Glutamatergic neuron (in vitro differentiated cells): Measurements from ENCODE around the gene PKDREJ. TPM values are rescaled to one million over a fixed set of nuclear protein-coding genes. Genes with fewer than 3 reads are reported as not detected.

Experiments
- DNase-seq: peaks from one replicate; pipeline ENCODE4 v3.0.0; 2022
- H3K27ac Mint-ChIP-seq: one replicate; pipeline ENCODE4 v1.8.0; 2020; ENCODE audit warnings: mild to moderate bottlenecking, mixed read lengths, inconsistent platforms; ENCODE audit not compliant: unreplicated experiment
- H3K27me3 Mint-ChIP-seq: one replicate; pipeline ENCODE4 v1.8.0; 2020; ENCODE audit warnings: mild to moderate bottlenecking, moderate library complexity, mixed read lengths, inconsistent platforms; ENCODE audit not compliant: unreplicated experiment
- H3K36me3 Mint-ChIP-seq: one replicate; pipeline ENCODE4 v1.8.0; 2020; ENCODE audit warnings: mild to moderate bottlenecking, mixed read lengths, inconsistent platforms; ENCODE audit not compliant: unreplicated experiment
- H3K4me1 Mint-ChIP-seq: one replicate; pipeline ENCODE4 v1.8.0; 2020; ENCODE audit warnings: mild to moderate bottlenecking, low read depth, mixed read lengths, inconsistent platforms; ENCODE audit not compliant: unreplicated experiment
- H3K4me3 Mint-ChIP-seq: one replicate; pipeline ENCODE4 v1.8.0; 2020; ENCODE audit warnings: mild to moderate bottlenecking, mixed read lengths, inconsistent platforms; ENCODE audit not compliant: unreplicated experiment
- H3K9me3 Mint-ChIP-seq: one replicate; pipeline ENCODE4 v1.8.0; 2020; ENCODE audit warnings: mild to moderate bottlenecking, moderate library complexity, mixed read lengths, inconsistent platforms; ENCODE audit not compliant: unreplicated experiment
- CTCF ChIP-seq: fragments of 200-600 bp; sonication (generic); IDR thresholded peaks from one replicate; pipeline ENCODE4 v1.5.0; 2021; ENCODE audit not compliant: partially characterized antibody, unreplicated experiment
- total RNA-seq: library from RNA; stranded (reverse); fragmentation: NEBNext Ultra II Directional; extraction: Animal tissue kit (Norgen Biotek cat#: 25700); gene quantifications from one replicate; pipeline ENCODE4 v1.2.1, GENCODE V29; 2021; ENCODE audit not compliant: unreplicated experiment

PKDREJ gene
- total RNA-seq, 1 donor from 2014 or later = not detected

DNA sequence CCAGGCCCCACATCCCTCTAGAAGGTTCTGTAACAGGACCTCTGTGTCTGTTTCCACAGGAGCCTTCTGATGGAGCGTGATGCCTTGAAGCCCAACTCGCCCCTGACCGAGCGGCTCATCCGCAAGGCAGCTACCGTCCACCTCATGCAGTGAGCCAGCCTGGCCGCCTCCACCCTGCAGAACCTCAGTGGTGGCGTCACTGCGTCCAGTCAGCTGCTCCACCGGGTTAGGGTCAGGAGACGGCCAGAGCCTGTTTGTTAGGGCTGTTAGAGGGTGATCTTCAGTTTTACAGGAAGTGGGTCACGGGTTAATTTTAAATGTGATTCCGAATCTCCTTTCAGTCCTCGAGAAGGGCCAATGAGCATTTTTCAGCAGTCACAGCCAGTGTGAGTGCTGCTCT lies 29.6 kb upstream of the PKDREJ start:
- Mint-ChIP-seq H3K9me3 (peaks cover 14% of the 10 kb centered on the region), H3K27me3 (no peaks in the 10 kb centered on the region), H3K27ac (no peak overlapping the region), H3K36me3 (no peaks in the 10 kb centered on the region), H3K4me3 (no peak overlapping the region), H3K4me1 (peaks cover 19% of the 10 kb centered on the region)
- no peak for TF ChIP-seq CTCF
- no peak for DNase-seq

- DNase-seq = no peak
- Mint-ChIP-seq H3K27ac (no peak overlapping the region), H3K4me3 (no peak overlapping the region), H3K4me1 (peaks cover 15% of the 10 kb centered on the region), H3K9me3 (peaks cover 15% of the 10 kb centered on the region), H3K27me3 (no peaks in the 10 kb centered on the region), H3K36me3 (no peaks in the 10 kb centered on the region)
- no peak for TF ChIP-seq CTCF
These were observed 29.0 kb upstream of the PKDREJ start for GRCh38 chr22:46292173-46292572.

DNA sequence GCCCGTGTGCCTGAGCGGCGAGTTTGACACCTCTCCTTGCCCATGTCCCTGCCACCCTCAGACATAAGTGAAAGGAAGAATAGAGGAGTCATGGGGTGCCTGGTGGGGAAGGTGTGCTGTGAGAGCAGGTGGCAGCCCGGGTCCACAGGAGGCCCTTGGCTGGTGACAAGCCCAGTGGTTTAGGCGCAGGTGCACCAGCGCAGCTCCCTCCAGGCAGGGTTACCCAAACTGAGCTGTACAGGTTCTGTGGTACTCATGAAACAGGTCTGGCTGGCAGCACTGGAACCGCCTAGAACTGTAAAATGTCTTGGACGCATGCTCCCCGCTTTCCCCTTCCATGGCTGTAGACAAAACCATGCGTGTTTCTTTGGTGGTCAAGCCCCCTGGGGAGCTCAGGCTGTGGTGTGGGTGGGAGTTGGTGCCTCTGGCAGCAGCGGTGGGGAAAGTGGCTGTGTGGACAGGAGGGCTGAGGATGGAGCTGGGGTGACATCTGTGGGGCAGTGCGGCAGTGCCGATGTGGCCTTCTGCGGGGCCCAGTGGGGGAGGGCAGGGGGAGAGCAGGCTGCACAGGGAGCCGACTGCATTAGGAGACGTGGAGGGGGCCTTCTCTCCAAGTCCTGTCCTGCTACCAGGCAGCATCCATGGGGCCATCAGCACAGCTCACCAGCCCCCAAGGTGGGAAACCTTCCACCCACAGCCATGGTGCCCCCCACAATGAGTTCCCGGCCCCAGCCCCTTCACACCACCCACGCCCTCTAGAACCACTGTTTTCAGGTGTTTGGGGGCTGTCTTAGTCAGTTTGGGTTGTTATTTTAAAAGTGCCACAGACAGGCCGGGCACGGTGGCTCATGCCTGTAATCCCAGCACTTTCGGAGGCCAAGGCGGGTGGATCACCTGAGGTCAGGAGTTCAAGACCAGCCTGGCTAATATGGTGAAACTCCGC lies 28.0 kb upstream of the PKDREJ start:
- H3K27me3 Mint-ChIP-seq = no peaks in the 10 kb centered on the region
- peaks cover 12% of the 10 kb centered on the region for H3K9me3 Mint-ChIP-seq
- no peak for DNase-seq
- H3K4me3 Mint-ChIP-seq = no peak overlapping the region
- H3K36me3 Mint-ChIP-seq = no peaks in the 10 kb centered on the region
- no peak for TF ChIP-seq CTCF
- H3K4me1 Mint-ChIP-seq = peaks cover 15% of the 10 kb centered on the region
- H3K27ac Mint-ChIP-seq = no peak overlapping the region

DNA sequence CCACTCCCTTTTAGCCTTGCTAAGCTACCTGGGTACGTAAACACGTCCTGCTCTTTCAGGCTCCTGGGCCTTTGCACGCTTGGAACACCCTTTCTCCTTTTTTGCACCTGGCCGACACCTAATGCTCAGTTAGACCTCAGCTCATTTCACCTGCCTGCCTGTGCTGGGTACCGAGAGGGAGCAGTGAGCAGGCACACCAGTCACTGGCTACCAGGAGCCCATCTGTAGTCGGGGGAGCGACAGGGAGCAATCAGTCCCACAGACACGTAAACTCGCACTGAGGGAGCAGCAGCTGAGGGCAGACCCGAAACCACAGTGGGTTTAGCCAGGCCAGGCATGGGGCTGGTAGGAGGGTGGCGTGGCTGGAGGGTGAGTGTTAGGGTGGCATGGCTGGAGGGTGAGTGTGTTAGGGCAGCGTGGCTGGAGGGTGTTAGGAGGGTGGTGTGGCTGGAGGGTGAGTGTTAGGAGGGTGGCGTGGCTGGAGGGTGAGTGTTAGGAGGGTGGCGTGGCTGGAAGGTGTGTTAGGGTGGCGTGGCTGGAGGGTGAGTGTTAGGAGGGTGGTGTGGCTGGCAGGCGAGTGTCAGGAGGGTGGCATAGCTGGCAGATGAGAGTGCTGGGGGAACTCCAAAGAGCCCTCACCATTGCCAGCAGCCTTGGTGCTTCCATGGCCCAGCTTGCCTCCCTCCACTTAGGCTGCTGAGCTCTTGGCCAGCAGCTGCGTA lies 27.1 kb upstream of the PKDREJ start:
- no peak for TF ChIP-seq CTCF
- H3K36me3 Mint-ChIP-seq = no peaks in the 10 kb centered on the region
- H3K4me1 Mint-ChIP-seq = peaks cover 11% of the 10 kb centered on the region
- H3K4me3 Mint-ChIP-seq = no peak overlapping the region
- H3K27me3 Mint-ChIP-seq = no peaks in the 10 kb centered on the region
- H3K9me3 Mint-ChIP-seq = peaks cover 11% of the 10 kb centered on the region
- DNase-seq = no peak
- H3K27ac Mint-ChIP-seq = no peak overlapping the region
